HG03432 (cell line): ENCODE results near the gene BBS9.

Experiments used
- ATAC-seq: cut with Tn5 transposase; IDR thresholded peaks from one replicate; pipeline ENCODE4 v1.9.1; 2021; ENCODE audit warnings: mild to moderate bottlenecking, moderate library complexity; ENCODE audit not compliant: unreplicated experiment

The BBS9 gene

DNA sequence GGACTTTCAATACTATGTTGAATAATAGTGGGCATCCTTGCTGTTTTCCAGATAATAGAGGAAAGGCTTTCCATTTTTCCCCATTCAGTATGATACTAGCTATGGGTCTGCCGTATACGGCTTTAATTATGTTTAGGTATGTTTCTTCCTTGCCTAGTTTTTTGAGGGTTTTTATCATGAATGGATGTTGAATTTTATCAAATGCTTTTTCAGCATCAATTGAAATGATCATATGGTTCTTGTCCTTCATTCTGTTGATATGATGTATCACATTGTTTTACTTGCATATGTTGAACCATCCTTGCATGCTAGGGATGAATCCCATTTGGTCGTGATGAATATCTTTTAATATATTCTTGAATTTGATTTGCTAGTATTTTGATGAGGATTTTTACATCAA, 11.0 kb upstream of the BBS9 start:
- ATAC-seq: no peak

DNA sequence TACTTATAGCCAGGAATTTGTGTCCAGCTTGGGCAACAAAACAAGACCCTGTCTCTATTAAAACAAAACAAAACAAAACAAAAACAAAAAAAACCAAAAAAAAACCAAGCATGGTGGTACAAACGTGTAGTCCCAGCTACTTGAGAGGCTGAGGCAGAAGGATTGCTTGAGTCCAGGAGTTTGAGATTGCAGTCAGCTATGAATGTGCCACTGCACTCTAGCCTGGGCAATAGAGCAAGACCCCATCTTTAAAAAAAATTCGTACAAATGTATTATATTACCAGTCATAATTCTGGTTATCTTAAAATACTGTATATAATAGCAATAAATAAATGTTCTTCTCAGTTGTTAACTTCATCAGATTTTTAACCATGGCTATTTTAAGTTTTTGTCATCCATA, 2.3 kb upstream of the BBS9 start:
- no peak for ATAC-seq

DNA sequence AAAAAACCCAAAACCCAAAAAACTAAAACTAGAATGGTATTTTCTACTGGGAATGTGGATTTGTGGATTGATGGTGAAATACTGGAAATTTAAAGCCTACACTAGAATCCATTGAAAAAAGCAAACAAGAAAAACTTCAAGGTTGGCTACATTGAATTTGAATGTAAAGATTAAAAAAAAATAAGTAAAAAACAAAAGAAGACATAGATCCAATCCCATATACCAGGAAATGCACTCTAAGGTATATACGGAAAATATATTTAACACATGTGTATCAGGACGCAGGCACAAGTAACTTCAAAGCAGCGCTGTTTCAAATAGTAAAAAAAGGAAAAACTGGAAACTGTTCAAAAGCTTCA, 754 bp upstream of the BBS9 start:
- no peak for ATAC-seq

DNA sequence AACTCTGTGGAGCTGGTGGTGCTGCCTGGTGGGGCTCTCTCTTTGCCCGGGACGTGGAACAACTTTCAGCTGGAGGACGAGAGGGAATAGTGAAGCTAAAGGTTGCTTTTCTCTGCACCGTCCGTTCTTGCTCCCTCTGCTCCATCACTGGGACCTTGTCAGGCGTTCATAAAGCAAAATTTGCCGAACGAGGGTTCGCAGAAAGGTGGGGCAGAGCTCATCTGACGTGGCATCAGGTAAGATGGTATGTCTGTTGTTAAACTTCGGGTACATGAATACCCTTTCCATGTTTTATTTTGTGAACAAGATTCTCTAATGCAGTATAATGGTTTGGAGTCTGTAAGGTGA, 416 bp downstream of the BBS9 start:
- ATAC-seq: peak; percentile 1

DNA sequence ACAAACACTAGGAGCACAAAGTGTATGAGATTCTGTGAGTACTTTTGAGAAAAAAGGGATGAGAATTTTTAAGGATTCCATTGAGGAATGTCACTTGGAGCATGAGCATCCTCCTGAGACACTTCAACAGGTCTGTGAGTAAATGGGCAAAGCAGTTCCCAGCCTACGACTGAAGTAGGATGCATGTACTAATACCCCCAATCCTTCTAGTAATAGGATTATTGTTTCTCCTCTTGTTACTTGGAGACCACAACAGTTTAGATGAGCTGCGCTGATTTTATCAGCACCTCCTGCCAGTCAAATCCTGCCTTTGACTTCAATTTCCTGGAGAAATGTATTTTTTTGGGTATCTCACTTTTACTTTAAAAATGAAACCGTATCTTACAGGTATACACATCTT, 820 bp downstream of the BBS9 start:
- ATAC-seq: no peak

DNA sequence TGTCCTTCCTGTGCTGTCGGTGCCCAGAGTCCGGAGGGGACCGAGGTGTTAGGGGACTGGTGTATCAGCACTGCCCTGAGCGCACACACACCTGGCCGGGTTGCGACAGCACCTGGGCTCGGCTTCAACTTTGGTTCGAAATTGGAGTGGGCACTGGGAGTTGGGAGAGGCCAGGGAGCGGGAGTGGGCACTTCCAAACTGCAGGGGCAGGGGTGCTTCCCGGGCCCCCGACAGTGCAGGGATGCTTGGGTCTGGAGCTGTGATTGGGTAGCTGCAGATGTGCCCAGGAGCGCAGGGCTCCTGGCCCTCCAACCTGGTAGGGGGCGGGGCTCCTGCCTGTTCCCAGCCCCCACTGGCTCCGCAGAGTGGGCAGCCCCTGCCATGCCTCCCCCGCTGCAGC, 7.7 kb downstream of the BBS9 start:
- no peak for ATAC-seq

DNA sequence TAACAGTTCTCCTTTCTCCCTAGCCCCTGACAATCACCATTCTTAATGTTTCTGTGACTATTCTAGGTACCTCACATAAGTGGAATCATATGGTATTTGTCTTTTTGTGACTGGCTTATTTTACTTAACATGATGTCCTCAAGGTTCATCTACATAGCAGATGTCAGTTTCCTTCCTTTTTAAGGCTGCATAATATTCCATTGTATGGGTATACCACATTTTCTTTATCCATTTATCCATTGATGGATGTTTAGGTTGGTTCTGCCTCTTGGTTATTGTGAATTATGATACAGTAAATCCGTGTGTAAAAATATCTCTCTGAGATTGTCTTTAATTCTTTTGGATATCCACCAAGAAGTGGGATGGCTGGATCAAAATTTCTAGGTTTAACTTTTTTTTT, 13.2 kb downstream of the BBS9 start:
- ATAC-seq: no peak

DNA sequence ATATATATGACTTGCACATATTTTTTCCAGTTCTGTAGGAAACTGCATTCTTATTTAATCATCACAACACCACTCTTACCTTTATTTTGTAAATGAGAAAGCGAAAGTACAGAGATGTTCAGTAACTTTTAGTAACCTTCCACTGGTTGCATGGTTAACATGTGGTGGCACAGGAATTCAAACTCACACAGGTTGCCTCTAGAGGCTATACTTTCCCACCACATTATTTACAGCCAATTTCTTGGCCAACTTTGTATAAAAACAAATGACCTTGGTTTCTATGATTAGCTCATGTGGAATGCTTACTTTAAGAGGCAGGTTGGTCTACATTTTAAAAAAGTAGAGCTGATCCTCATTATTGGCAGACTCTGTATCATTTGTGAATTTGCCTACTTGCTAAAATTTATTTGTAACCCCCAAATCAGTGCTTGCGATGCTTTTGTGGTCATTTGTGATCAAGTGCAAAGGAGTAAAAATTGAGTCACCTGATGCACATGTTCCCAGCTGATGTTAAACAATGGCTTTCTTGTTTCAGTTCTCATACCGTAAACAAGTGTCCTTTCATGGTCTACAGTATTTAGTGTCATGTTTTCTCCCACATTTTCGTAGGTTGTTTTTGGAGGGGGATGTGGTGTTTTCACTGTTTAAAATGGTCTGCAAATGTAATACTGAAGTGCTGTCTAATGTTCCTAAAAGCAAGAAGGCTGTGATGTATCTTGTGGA, 14.8 kb downstream of the BBS9 start:
- ATAC-seq: peak; percentile 74

DNA sequence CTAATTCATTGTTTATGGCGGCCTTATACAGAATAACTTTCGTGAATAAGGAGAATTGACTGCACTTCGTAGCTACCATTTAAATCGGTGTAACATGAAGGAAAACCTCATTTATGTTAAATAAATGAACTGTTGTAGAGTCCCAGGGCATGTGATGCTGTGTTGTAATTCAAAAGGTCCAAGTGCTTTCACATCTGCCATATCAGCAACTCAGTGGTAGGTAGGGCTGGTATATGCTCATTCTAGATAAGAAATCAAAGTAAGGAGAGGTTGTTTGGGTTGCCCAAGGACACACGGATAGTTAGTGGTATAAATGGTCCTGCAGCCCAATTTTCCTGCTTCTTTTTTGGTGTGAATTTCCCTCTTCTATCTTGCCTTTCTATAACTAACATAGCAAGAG, 15.8 kb downstream of the BBS9 start:
- no peak for ATAC-seq

DNA sequence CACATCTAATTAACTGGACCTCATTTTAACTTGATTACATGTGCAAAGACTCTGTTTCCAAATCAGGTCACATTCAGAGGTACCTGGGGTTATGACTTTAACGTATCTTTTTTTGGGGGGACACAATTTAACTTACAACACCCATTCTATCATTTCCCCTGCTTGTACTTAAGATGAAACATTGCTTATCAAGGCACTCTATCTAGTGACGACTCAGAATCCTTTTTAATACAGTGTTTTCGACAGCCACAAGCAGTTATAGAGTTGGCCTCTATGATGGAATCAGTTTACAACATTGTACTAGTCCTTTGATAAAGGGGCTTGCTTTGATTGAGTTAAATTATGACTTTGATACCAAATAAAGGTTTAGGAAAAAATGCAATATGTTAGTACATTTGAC, 22.7 kb downstream of the BBS9 start:
- no peak for ATAC-seq

DNA sequence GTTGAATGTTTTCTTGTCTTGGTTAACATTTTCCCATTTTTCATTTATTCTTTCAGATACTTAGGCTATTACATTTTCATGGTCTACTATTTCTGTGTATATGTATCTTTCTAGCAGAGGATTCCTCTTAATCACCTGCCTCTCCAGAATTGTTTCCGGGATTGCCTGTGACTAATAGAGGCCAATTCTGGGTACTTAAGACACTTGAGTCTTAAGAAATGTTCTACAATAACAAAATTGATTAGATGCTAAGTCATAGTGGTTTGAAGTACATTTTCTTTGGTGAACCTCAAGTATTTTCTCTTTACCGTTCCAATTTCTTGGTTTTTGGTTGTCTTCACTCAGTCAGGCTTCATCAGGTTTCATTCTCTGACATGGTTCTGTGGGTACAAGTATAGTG, 26.4 kb downstream of the BBS9 start:
- ATAC-seq: no peak

DNA sequence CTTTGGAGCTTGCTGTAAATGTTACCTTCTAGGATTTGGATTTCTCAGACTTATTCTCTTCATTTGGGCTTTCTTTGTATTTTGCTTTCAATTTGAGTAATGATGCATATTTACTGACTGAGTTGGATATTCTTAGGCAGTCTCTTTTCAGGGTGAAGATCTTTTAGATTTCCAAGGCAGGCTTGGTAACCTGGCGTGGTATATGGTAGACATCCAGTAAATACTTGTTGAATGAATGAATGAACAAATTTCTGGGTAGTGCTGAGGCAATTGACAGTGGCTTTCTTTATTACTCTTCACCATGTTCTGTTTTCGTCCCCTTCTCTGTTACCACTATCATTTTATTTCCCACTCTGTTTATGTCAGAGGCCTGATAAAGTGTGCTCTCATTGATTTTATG, 27.1 kb downstream of the BBS9 start:
- ATAC-seq: no peak

DNA sequence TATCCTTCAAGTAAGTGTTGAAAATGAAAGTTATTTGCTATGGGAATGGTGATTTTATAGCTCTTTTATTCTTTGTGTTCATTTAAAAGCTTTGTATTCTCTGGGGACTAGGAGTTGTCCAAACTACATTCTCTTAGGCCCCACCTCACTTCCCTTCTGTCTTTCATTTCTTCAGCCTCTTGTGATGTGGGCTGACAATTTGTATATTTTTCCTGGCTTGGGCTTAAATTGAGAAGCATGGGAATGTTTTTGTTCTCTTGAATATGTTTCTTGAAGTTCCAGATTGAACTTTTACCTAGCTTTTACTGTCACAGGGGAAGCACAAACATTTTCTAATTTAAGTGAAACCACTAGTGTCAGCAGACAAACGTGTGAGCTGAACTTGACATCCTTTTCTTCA, 27.9 kb downstream of the BBS9 start:
- ATAC-seq: no peak

DNA sequence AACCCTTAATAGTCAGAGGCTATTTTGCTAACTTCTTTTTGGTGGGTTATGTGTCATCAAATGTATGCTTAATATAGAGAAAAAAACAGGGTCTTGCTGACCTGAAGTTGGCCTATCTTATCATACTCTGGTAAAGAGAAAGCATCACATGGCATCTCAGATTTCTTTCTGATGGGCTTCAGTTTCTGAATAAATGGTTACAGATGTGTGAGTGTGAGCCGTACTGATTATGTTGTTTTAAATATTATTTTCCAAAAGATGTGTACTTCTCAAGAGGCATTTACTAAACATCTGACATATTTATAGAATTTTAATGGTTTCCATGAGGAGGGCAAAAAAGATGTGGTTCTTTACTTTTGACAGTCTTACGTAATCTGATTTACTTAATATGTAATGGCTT, 28.4 kb downstream of the BBS9 start:
- no peak for ATAC-seq

DNA sequence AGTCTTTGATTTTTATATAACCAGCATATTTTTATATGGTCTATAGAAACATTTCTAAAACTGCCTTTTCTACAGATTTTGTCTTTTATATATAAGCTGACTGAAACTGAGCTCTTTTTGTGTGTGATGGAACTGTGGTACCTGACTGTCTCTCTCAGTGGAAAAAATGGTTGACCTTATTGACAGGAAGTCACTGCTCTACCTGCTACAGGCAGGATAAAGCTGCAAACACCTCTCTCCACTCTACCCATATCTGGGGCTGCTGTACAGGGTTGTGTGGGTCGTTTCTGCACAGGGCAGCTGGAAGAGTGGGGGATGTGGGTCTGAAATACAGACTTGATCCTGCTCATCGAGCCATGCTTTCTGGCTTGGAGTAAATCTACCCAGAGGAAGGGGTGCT, 48.5 kb downstream of the BBS9 start:
- no peak for ATAC-seq

DNA sequence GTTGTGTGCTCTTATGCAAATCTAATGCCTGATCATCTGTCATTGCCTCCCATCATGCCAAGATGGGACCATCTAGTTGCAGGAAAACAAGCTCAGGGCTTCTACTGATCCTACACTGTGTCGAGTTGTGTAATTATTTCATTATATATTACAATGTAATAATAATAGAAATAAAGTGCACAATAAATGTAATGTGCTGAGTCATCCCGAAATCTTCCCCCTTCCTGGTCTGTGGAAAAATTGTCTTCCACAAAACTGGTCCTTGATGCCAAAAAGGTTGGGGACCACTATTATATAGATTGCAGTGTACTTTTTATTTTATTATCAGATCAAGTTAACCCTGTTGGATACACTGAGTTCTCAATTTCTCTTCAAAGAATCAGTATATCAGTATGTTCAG, 50.2 kb downstream of the BBS9 start:
- no peak for ATAC-seq

DNA sequence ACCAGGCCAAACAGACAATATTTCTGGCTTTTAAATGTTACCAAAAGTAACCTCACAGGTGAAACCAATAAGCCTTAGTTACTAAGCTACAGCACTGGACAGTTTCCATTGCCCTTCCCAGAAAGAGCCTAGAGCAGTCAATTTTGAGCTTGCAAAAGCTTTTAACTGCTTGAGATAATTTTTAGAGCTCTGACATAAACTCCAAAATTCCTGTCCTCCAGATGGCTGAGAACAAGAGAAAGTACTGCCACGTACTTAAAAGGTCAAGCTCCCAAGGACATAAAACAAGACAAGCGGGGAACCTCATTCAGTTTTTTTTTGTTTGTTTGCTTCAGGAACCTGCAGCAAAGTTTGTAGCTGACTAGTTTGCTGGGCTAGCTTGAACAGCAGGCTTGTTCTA, 54.1 kb downstream of the BBS9 start:
- no peak for ATAC-seq

DNA sequence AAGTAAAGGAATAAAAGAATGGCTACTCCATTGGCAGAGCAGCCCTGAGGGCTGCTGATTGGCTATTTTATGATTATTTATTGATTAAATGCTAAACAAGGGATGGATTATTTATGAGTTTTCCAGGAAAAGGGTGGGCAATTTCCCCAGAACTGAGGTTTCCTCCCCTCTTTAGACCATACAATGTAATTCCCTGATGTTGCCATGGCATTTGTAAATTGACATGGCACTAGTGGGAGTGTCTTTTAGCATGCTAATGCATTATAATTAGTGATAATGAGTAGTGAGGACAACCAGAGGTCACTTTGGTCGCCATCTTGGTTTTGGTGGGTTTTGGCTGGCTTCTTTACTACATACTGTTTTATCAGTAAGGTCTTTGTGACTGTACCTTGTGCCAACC, 55.5 kb downstream of the BBS9 start:
- ATAC-seq: no peak

DNA sequence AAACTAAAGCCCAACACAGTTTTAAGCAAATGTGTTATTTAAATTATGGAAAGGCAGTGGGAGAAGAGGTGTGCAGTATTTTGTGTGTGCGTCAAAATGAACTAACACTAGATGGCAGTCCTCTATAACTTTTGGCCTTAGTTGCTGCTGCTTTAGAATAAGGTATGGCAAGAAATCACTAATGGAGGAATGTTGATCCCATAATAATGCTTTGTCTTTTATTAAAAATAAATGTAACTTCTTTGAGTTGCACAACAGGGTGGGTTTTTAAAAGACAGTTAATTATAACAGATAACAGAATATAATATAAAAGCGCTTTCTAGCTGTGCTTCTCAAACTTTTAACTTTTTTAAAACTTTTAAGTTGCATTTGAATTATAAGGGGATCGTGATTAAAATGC, 56.4 kb downstream of the BBS9 start:
- ATAC-seq: peak; percentile 78

DNA sequence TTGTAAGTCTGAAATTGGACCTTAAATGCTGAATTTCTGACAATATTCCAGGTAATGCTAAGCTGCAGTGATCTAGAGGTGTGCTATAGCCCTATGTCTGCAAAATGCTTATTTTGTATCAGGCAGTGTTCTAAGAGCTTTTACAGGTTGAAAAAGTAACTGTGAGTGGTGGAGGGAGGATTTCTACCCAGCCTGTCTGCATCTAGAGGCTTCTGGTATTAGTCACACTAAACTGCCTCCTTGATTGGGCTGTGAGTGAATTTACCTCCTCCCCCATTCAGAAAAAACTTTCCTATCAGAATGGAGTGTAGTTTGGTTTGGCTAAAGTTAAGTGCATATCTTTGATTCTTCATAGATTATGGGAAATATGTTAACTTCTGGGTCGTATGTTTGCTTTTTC, 56.8 kb downstream of the BBS9 start:
- no peak for ATAC-seq

DNA sequence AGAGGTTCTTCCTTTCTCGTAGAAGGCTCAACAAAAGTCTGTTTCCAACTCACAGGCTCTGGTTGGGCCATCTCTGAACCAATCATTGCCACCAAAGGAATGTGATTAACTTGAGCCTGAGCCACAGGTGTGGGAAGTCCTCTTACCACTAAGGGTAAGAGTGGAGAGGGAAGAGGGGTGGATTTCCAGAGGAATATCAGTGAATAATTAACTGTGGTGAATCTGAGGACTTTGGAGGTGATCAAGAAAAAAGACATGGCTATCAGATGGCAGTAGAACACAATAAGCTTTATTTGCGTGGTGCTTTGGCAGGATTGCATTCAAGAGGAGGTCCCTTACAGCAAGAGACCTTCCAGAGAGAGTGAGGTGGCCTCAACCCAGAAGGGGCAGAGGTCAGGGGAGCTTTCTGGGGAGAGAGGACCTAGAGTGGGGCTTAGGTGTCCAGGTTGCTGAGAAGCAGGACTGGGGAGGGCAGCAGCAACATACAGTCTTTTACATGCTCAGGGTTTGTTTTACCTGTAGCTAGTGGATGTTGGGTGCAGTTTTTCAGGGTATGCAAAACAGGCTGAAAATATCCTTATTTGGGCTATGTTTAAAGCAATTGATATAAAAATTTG, 61.4 kb downstream of the BBS9 start:
- no peak for ATAC-seq

DNA sequence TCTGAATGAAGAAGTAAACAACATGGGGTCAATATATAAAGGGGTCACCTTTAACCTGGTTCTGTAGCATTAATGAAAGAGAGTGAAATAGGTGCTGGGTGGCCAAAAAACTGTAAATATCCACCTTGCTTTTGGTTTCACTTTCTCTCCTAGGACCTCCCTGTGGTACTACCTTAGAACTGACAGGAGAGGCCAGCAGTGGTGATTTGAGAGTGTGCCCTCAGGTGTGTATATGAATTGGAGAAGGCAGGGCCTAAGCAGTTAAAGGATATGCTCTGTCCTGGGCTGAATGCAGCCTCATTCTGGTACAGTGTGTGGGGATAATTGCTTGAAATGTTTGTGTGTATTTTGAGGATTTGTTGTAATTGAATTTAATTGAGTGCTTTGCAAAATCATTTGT, 62.0 kb downstream of the BBS9 start:
- peak; percentile 64 for ATAC-seq

DNA sequence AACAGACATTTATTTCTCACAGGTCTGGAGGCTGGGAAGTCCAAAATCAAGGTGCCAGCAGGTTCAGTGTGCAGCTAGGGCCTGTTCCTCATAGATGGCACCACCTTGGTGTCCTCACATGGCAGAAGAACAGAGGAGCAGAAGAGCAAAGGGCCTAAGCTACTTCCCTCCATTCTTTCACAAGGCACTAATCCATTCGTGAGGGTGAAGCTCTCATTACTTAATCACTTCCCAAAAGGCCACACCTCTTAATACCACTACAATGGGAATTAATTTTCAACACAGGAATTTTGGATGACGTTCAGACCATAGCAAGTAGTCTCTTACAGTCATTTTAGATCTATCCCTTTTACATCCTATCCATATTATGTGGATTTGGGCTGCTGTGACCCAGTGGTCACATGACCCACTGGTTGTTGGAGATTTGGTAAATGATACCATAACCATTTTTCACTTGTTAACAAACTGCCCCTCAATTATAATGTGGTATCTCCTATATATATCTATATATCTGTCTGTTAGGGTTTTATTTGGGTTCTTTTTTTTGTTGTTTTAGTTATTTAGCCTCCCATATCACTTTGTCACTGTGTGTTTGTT, 63.4 kb downstream of the BBS9 start:
- no peak for ATAC-seq
